ENCODE results near the gene FAM171A2.

- TF ChIP-seq CTCF (IDR thresholded peaks at IDR 0.05), result no peak
- no peak for TF ChIP-seq POLR2A (IDR thresholded peaks at IDR 0.05)
Observed at GRCh38 chr17:44372036-44372435, 8.4 kb upstream of the FAM171A2 start.

Measured in Peyer's patch (tissue), 4 donors.